GM19023 (cell line): ENCODE data around the gene PDGFRB.

ENCODE experiments used
- ATAC-seq: cut with Tn5 transposase; IDR thresholded peaks from one replicate; pipeline ENCODE4 v1.9.1; 2021; ENCODE audit warnings: mild to moderate bottlenecking, moderate library complexity; ENCODE audit not compliant: unreplicated experiment

Gene PDGFRB

GRCh38 chr5:150164211-150164980 lies 8.8 kb upstream of the PDGFRB start:
- ATAC-seq, result no peak

DNA sequence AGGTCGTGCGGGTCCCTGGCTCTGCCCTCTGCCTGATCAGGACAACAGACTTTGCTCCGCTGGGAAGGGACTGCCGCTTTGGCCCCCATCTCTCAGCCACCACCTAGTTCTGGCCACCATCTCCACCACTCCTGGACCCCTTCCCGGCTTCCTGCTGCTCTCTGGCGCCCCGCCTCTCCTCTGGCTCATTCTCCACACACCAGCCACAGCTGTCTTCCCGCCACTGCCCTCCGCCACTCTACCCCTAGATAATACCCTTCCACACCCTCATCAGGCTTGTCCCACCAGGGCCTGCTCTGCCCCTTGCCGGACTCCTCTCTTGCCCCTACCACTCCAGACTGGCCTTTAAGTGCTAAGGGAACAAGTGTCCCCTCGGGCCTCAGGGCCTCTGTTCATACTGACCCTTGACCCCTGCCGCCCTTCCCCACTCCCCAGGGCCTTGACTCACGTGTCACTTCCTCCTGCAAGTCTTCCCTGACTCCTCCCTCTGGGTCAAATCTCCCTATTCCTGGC lies 8.0 kb upstream of the PDGFRB start:
- ATAC-seq, result no peak

GRCh38 chr5:150163035-150163434 lies 7.4 kb upstream of the PDGFRB start:
- ATAC-seq, result no peak

DNA sequence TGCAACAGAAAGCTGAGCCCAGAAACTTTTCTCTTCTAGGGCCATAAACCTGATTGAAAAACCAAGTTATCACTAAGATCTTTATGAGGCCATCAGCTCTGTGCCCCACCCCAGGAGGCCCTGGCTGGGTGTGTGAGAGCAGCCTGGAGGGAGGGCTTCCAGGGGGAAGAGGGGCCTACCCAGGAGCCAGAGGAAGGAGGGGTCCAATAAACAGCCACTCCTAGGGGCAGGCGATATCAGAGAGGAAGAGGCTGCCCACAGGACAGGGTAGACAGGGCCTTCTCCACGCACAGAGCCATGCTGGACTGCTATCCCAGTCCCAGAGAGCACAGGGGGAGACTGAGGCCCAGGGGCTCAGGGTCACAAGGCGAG lies 6.5 kb upstream of the PDGFRB start:
- ATAC-seq, result no peak

- peak; percentile 65 for ATAC-seq
Measured at GRCh38 chr5:150161242-150162141, 5.8 kb upstream of the PDGFRB start.

- no peak for ATAC-seq
Measured at GRCh38 chr5:150160448-150161081, 4.9 kb upstream of the PDGFRB start.

- ATAC-seq, result no peak
Measured at GRCh38 chr5:150159741-150160179, 4.1 kb upstream of the PDGFRB start.

GRCh38 chr5:150159031-150159430 lies 3.4 kb upstream of the PDGFRB start:
- ATAC-seq, result no peak

DNA sequence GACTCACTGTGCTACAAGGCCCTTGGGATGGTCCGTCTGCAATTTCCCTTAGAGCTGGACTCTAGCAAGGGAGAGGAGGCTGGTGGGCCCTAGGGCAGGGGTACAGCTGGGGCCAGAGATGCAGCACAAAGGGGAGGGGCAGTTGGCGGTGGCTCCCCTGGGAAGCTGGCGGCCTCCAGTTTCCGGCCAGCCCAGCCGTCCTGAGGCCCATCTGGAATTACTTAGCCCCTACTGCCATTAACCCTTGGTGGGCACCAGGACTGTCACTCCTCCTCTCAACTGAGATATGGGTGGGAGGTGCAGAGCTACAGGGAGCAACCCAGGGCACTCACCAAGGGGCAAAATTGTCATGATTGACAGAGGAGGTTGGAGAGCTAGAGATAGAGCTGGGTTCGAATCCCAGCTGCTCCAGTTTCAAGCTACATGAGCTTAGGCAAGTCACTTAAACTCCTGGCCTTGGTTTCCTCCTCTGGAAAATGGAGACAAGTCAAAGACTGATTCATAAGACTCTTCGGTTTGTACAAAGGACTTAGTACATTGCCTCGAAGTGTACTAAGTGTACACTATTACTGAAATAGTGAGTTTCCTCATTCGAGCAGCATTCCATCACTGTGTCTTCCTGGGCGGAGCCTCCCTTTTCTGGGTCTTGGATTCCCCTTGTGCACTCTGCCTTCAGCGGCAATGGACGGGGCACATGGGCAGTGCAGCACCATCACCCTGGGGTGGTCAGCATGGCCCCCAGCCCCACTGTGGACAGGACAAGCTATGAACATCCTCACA lies 2.7 kb upstream of the PDGFRB start:
- ATAC-seq, result no peak

DNA sequence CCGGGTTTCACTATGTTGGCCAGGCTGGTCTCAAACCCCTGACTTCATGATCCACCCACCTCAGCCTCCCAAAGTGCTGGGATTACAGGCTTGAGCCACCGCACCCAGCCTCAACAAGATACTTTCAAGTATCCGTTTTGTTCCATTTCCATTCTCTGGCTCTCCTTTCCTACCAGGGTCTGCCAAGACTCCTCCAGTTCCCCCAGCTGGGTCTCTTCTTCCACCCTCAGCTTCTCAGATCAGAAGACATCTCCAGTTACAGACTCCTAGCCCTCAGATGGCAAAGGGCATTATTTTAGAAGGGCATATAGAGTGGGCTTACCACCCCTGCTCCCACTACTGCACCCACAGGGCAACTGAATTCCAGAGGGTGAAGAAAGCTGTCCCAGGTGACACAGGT lies 1.5 kb upstream of the PDGFRB start:
- no peak for ATAC-seq

GRCh38 chr5:150156540-150156939 lies 895 bp upstream of the PDGFRB start:
- ATAC-seq, result no peak

DNA sequence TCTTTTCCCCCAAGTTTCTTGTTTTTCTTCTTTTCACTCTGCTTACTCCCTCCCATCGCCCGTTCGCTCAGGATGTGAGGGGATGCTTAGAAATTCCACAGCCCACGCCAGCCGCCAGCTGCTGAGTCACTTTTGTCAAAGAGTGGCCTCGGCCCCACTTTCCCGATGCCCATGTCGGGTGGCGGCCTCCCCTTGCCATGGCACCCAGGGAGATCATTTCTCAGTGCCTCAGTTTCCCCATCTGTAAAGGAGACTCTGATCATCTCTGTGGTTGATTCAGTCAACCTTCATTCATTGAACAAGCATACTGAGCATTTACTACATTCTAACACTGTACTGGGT lies 353 bp upstream of the PDGFRB start:
- no peak for ATAC-seq

DNA sequence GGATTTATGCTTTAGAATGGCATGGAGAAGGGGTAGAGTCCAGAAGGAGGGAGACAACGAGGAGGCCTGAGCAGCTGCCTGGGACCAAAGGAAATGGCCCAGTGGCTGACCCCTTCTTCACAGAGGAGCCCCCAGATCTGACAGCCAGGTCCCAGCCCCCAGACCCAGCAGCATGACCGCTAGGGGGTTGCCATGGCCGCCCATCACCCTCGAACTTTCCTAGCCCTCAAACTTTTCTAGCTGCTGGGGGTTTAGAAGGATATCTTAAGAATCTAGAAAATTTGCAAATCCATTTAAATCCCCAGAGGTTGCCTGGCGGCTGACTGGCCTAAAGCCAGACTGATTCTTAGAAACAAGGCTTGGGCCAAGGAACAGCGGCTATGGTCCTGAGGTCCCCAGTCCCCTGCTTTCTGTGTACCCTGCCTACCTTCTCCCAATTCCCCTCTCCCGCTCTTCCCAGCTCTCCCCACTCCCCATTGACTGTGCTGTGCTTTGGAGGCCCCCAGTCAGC lies 972 bp downstream of the PDGFRB start:
- ATAC-seq, result no peak

DNA sequence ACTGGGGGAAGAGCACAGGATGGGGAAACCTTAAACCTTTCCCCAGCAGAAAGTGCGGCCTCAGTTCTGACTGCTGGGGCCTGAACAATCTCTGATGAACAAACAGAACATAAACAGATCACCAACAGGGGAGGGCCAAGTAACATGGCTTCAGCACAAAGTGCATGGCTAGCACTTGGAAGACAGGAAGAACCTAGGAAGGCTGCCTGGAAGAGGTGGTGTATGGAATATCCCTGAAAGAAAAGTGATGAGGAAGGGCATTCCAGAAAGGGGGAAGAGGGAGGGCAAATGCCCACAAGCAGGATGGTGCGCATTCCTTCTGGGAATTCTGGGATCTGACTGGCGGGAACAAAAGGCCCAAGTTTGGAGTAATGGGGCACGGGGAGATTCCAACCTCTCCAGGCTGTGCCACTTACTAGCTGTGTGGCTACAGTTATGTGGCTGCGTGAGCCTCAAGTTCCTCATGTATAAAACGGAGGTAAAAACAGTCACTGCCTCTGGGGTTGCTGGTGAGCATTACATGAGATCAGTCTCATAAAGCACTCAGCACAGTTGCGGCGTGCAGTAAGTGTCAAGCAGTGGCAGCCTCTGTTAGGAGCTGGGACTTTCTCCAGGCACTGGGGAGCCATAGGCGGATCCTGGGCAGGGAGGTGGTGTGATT lies 1.6 kb downstream of the PDGFRB start:
- ATAC-seq, result no peak

DNA sequence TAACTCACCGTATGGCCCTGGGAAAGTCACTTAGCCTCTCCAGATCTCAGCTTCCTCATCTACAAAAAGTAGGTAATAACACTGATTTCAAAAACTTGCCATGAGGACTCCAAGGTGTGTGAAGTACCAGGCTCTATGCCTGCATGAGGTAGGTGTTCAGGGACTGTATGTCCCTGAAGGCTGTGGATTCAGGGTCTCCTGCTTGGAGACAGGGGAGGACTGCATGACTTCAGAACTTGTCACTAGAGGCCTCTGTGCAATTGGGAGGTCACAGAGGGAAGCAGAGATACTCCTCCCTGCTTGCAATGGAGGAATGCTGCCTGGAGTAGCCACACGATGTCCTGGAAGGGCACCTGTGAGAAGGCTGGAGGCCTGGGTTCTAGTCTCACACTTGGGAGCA lies 2.2 kb downstream of the PDGFRB start:
- ATAC-seq, result no peak

GRCh38 chr5:150152636-150153462 lies 2.8 kb downstream of the PDGFRB start:
- no peak for ATAC-seq

DNA sequence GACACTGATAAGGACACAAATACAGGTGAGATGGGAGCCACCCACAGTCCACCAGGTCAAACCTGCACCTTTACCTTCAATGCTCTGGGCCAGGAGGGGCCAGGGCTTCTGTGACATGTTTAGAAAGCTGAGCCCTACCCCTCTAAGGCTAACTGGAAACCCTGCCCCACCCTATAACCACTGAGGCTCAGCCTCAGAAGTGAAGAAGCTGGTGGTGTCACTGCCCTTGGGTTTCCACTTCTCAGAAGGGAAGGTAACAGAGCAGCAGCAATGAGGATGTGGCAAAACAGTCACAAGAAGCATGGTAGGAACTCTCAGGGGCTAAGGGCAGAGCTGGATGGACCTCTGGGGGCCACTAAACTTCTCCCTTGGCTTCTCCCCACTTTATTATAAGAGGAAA lies 6.0 kb downstream of the PDGFRB start:
- no peak for ATAC-seq

DNA sequence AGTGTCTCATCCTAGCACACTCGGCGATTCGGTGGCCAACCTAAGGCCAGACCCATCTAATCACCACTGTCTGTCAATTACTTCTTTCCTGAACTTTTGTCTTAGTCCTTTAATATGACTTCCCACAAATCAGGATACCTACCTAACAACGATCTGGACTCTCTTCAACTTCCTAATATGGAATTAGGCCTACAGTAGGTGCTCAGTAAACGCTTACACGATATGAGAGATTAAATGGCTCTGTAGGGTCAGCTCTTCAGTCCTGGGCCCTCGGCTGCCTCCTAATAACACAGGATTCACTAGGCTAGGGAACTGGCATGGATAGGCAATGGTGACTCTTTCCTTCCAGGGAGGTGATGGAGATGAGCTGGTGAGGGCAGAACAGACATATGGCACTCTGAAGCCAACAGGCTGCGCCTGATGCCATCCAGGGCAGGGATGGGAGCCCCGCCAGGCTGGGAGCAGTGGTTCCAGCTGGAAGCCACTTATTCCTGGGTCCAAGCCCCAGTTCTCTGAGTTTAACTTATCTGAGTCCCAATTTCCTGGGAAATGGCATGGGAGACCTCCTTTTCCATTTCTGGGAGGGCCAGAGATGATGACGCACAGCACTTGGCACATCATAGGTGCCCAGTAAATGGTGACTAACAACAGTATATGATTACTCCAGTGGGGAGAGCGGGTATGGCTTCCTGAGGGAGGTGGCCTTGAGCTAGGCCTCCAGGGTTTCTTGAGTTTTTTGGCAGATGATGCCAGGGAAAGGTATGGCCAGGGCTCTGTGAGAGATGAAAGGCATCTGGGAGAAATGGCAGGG lies 7.3 kb downstream of the PDGFRB start:
- no peak for ATAC-seq
